Esophagus squamous epithelium (tissue), 4 donors: ENCODE data around the gene TBX3.

Source experiments
- POLR2A ChIP-seq, 4 donors: fragments of 450-650 bp; IDR thresholded peaks; one replicate each; pipeline ENCODE4 v1.6.1; 2017; ENCODE audit warnings: antibody characterized with exemption in 4 of 4, mild to moderate bottlenecking in 4 of 4, moderate library complexity in 3 of 4
- TF ChIP-seq, protein P1 (sequence below), 6 experiments: fragments of 450-650 bp in 4 of 6; fragments of 200-600 bp in 2 of 6; sonication (generic) in 2 of 6; IDR thresholded peaks; one replicate each; pipeline ENCODE4 v1.5.1; 2016 to 2019; ENCODE audit warnings: antibody characterized with exemption in 6 of 6, mild to moderate bottlenecking in 4 of 6, moderate library complexity in 4 of 6

DNA sequence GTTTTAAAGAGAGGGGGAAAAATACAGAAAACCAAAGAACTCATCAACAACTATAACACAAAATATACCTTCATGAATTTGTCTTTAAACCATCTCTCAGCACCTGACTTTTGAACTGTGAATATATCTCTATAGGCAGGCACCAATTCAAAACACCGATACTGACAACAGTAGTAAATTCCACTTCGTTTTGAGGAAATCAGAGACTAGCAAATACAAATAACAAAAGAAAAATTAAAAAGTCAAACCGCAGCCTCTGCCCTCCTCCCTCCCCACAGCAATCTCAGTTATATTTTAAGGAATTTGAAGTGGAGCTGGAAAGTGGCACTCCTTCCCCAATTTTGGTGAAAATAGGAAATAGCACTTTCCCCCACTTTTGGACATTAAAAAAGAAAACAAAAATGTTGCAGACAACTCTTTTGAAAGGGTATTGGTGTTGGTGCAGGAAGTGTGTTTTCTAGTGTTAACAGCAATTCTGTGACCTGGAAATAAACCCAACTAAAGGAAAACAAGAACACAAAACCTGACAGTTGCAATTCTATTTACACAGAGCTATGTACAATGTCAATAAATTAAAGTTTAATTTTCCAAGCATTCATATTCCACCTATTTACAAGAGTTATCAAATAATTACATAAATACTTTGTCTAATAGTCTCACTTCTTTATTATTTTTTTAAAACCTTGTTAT, 13.5 kb downstream of the TBX3 start:
- TF ChIP-seq, protein P1, sequence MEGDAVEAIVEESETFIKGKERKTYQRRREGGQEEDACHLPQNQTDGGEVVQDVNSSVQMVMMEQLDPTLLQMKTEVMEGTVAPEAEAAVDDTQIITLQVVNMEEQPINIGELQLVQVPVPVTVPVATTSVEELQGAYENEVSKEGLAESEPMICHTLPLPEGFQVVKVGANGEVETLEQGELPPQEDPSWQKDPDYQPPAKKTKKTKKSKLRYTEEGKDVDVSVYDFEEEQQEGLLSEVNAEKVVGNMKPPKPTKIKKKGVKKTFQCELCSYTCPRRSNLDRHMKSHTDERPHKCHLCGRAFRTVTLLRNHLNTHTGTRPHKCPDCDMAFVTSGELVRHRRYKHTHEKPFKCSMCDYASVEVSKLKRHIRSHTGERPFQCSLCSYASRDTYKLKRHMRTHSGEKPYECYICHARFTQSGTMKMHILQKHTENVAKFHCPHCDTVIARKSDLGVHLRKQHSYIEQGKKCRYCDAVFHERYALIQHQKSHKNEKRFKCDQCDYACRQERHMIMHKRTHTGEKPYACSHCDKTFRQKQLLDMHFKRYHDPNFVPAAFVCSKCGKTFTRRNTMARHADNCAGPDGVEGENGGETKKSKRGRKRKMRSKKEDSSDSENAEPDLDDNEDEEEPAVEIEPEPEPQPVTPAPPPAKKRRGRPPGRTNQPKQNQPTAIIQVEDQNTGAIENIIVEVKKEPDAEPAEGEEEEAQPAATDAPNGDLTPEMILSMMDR (IDR thresholded peaks at IDR 0.05) = no peak
- TF ChIP-seq POLR2A (IDR thresholded peaks at IDR 0.05) = no peak
